HUES64 (cell line): ENCODE results near the gene SLC2A6.

Experiments
- H3K27ac ChIP-seq: 2 replicates; pipeline ENCODE4 v1.7.0; 2013; ENCODE audit warnings: low read depth, low read length, inconsistent platforms
- H3K27me3 ChIP-seq: 2 replicates; pipeline ENCODE4 v1.6.1; 2013; ENCODE audit warnings: mild to moderate bottlenecking, low read length; ENCODE audit not compliant: insufficient read depth
- H3K36me3 ChIP-seq: 2 replicates; pipeline ENCODE4 v1.6.1; 2013; ENCODE audit warnings: mild to moderate bottlenecking, low read length; ENCODE audit not compliant: insufficient read depth
- H3K4me1 ChIP-seq: 2 replicates; pipeline ENCODE4 v1.6.1; 2013; ENCODE audit warnings: mild to moderate bottlenecking, low read length, moderate library complexity; ENCODE audit not compliant: insufficient read depth
- H3K4me3 ChIP-seq: 2 replicates; pipeline ENCODE4 v1.5.1; 2013; ENCODE audit warnings: mild to moderate bottlenecking, low read length, moderate library complexity
- H3K9ac ChIP-seq: 2 replicates; pipeline ENCODE4 v1.6.1; 2013; ENCODE audit warnings: mild to moderate bottlenecking, low read depth, low read length
- H3K9me3 ChIP-seq: 2 replicates; pipeline ENCODE4 v1.6.1; 2013; ENCODE audit warnings: low read depth, low read length; ENCODE audit not compliant: insufficient read depth
- WGBS: fragments of 150-250, 120-280 bp; methylation state at CpG from one replicate; pipeline ENCODE4 v1.1.7; 2013; ENCODE audit warnings: missing lambda C conversion rate; 5-methylcytosine and 5-hydroxymethylcytosine counted together

SLC2A6 gene

DNA sequence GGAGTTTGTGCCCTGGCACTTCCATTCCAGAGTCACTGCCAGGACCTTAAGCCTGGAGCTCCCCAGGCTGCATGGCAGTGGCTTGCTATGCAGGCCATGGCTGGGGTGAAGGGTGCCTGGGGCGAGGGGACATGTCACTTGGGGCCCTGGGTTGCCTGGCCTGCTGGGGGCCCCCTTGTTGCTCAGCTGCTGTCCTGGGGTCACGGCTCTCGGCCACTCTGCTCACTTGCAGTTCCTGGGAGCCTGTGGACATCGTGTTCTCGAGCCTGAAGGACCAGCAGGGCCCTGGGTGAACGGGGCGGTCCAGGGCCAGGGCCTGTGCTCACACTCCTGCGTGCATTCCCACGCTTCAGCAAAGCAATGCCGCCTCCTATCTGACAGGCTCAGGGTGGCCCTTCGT lies 14.5 kb upstream of the SLC2A6 start:
- H3K36me3 ChIP-seq = no peaks in the 10 kb centered on the region
- no peaks in the 10 kb centered on the region for H3K9me3 ChIP-seq
- H3K4me1 ChIP-seq = no peaks in the 10 kb centered on the region
- H3K4me3 ChIP-seq = no peak overlapping the region
- H3K27me3 ChIP-seq = no peaks in the 10 kb centered on the region
- no peak overlapping the region for H3K27ac ChIP-seq
- H3K9ac ChIP-seq = no peak overlapping the region
- 89% methylated on average over 11 of the region's 11 CpGs for WGBS

DNA sequence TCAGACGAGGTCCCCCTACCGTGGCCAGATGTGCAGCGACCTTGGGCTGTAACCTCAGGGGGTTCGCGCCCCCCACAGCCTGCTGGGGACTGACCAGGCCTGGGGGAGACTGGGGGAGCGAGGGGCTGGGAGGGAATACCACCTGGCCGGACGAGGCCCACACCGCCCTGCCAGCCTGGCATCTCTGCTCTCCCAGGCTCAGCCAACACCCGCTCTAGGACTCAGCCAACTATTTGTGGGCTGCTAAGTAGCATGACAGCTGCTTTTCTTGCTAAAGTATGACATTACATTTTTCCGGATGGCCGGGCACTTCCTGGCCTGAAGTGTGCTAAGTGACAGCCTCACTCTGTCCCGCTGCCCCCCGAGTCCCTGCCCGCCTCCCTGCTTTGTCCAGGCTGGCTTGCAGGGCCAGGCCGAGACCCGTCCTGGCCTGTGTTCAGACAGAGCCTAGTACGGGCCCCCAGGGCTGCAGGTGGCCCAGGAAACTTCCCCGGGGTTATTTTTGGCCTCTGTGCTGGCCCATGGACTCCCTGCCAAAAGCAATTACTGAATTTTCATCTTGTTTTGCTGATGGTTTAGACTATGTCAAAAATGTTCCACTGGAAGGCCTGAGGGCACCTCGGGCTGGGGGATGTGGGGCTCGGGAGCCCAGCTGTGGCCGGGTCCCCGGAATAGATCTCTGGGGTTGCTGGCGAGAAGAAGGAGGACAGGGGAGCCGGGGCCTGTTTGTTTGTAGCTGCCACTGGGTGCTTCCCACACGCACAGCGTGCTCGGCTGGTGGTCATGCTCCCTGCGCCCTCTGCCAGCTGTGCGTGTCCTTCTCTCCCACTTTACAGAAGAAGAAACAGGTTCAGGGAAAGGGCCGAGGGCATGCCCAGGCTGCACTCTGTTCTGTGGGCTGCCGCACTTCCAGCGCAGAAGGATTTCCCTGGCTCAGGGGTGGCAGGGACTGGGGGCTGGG lies 13.4 kb upstream of the SLC2A6 start:
- Histone ChIP-seq H3K9ac (no peak overlapping the region), H3K9me3 (no peaks in the 10 kb centered on the region), H3K4me1 (no peaks in the 10 kb centered on the region), H3K27ac (no peak overlapping the region), H3K4me3 (no peak overlapping the region), H3K36me3 (no peaks in the 10 kb centered on the region), H3K27me3 (no peaks in the 10 kb centered on the region)
- 91% methylated on average over 33 of the region's 33 CpGs for WGBS

DNA sequence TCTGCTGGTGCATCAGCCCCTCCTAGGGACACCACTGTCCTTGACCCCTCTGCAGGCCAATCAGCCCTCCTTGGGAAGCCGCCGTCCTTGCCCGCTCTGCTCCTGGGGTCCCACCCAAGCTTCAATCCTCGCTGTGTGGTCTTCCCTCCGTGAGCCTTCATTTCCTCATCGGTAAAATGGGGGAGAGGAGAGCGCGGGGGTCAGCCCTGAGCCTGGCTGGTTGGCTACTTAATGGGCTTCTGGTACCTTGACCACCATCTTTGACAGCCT lies 12.7 kb upstream of the SLC2A6 start:
- no peak overlapping the region for H3K4me3 ChIP-seq
- H3K9me3 ChIP-seq = no peaks in the 10 kb centered on the region
- no peak overlapping the region for H3K27ac ChIP-seq
- WGBS = 95% methylated on average over 8 of the region's 8 CpGs
- no peaks in the 10 kb centered on the region for H3K27me3 ChIP-seq
- no peak overlapping the region for H3K9ac ChIP-seq
- no peaks in the 10 kb centered on the region for H3K36me3 ChIP-seq
- H3K4me1 ChIP-seq = no peaks in the 10 kb centered on the region

DNA sequence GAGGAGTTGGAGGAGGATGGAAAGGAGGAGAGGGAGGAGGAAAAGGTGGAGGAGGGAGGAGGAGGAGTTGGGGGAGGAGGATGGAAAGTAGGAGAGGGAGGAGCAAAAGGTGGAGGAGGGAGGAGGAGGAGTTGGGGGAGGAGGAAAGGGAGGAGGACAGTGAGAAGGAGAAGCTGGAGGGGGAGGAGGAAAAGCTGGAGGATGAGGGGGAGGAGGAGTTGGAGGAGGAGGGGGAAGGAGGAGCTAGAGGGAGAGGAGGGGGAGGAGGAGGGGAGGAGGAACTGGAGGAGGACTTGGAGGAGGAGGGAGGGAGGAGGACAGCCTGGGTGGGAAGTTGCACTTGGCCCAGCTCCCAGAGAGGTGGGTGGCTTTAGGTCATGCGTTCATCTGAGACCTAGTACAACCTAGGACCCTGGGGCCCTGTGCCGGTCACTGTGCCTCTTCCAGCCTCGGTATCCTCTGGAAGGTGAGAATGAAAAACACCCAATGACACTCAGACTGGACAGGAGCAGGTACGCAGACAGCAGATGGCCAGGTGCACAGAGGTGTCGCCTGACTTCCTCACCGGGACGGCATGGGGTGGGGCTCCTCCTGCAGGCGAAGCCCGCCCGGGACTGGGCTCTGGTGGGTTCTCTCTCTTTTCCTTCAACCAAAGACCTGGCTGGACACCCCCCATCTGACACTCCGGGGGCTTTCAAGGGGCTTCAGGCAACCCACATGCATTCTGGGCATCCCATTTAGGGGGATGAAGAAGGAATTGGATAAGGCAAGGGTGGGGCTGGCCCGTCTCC lies 12.2 kb upstream of the SLC2A6 start:
- WGBS = 89% methylated on average over 12 of the region's 12 CpGs
- Histone ChIP-seq H3K4me3 (no peak overlapping the region), H3K36me3 (no peaks in the 10 kb centered on the region), H3K27me3 (no peaks in the 10 kb centered on the region), H3K9me3 (no peaks in the 10 kb centered on the region), H3K9ac (no peak overlapping the region), H3K27ac (no peak overlapping the region), H3K4me1 (no peaks in the 10 kb centered on the region)

DNA sequence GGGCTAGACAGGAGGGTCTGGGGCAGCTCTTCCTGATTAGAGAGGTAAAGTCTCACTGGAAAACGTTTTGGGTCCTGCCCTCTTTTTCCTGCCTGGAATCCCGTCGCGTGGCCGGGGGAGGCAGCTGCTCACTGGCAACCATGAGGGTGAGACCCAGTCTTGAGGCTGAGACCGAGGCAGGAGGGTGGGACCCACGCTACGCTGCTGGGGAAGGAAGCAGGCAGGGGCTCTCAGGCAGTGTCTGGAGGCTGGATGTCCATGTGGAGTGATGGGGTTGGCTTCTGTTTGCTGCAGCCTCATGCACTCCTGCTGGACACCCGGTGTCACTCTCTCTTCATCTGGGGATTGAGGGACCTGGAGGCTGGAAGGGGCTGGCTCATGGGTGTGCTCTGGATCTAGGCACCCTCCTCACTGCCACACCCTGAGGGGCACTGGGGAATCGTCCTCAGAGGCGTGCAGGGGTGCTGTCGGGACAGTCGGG lies 11.3 kb upstream of the SLC2A6 start:
- H3K9me3 ChIP-seq = no peaks in the 10 kb centered on the region
- no peaks in the 10 kb centered on the region for H3K4me1 ChIP-seq

DNA sequence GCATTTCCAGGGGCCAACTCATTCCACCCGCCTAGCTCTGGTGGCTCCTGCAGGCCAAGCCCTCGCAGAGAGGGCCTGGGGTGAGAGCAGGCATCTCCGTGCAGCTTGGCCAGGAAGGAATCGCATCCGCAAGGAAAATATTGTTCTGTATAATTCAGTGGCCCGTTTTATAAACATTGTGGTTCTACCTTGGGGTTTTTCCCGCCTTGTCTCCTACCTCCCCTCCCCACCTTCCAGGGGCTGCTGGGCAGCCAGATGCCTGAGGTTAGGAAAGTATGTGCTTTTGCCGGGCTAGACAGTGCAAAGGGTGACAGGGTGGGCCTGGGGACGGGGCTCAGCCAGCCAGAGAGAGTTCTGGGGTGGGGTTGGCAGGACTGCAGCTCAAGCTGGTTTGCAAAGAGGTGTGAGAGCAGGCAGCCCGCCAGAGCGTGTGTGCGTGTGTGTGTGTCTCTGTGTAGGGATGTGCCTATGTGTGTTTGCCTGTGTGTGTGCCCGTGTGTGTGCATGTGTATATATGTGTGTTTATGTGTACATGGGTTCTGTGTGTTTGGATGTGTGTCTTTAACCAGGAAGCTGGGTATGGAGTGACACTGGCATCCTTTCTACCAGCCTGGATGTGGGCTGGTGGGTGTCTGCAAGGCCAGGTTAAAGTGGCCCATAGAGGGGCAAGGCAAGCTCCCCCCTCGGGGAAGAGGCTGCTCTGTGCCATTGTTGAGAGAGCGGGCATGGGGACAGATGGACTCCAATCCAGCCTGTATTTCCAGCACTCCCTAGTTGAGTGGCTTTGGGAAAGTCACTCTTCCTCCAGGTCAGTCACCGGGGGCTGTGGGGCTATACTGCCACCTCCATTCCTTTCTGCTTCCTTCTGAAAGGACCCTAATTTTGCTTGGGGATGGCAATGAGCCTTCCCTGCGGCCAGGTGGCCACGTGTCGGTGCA lies 10.6 kb upstream of the SLC2A6 start:
- WGBS = 91% methylated on average over 17 of the region's 19 CpGs

More for the DNA sequence above, 11.3 kb upstream of the SLC2A6 start:
- WGBS = 78% methylated on average over 13 of the region's 13 CpGs
- Histone ChIP-seq H3K27ac (no peak overlapping the region), H3K9ac (no peak overlapping the region), H3K36me3 (no peaks in the 10 kb centered on the region), H3K4me3 (no peak overlapping the region), H3K27me3 (no peaks in the 10 kb centered on the region)

DNA sequence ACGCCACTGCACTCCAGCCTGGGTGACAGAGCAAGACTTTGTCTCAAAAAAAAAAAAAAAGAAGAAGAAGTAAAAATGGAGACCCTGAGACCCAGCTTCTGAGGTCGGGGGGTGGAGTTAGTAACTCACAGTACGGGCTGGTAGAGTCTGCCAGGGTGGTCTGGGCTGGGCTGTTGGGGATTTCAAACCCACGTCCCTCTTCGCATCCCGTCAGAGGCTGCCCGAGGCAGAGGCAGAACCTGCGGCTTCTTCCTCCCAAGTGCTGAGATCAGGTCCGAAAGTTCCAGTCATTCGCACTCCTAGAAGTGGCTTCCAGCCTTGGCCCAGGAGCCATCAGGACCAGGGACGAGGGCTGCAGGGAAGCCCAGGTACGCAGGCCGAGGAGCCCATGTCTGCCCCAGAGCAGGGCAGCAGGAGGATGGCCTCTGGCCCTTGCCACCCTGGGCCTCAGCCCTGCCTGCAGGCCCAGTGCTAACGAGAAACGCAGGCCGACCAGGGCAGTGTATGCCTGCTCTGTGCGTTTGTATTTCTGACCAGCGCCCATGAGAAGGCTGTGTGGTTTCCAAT lies 9.9 kb upstream of the SLC2A6 start:
- Histone ChIP-seq H3K9me3 (no peaks in the 10 kb centered on the region), H3K27ac (no peak overlapping the region), H3K4me3 (no peak overlapping the region), H3K4me1 (no peaks in the 10 kb centered on the region), H3K27me3 (no peaks in the 10 kb centered on the region), H3K9ac (no peak overlapping the region), H3K36me3 (no peaks in the 10 kb centered on the region)
- WGBS = 91% methylated on average over 18 of the region's 18 CpGs

More for the DNA sequence above, 10.6 kb upstream of the SLC2A6 start:
- Histone ChIP-seq H3K9me3 (no peaks in the 10 kb centered on the region), H3K36me3 (no peaks in the 10 kb centered on the region), H3K27me3 (no peaks in the 10 kb centered on the region), H3K4me1 (no peaks in the 10 kb centered on the region), H3K4me3 (no peak overlapping the region), H3K27ac (no peak overlapping the region), H3K9ac (no peak overlapping the region)

DNA sequence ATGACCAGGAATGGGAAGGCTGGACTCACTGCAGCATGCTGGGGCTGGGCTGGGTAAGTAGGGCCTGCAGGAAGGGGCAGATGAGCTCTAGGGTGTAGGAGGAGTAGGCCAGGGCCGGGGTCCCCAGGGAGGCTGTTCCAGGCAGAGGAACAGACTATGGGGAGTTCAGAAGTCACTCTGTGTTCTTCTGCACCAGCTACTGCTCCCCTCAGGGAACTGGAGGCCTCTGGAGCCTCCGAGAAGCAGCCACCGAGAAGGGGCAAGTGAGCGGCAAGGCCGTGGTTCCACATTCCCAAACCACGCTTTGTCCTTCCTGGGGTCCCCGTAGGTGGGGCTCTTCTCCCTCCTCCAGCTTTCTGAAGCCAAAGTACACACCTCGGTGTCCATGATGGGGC lies 8.4 kb upstream of the SLC2A6 start:
- 0 out of 2 replicates have a peak, but pooled peaks cover 3% of the 10 kb centered on the region for H3K27me3 ChIP-seq
- no peak overlapping the region for H3K27ac ChIP-seq
- H3K4me1 ChIP-seq = no peaks in the 10 kb centered on the region

DNA sequence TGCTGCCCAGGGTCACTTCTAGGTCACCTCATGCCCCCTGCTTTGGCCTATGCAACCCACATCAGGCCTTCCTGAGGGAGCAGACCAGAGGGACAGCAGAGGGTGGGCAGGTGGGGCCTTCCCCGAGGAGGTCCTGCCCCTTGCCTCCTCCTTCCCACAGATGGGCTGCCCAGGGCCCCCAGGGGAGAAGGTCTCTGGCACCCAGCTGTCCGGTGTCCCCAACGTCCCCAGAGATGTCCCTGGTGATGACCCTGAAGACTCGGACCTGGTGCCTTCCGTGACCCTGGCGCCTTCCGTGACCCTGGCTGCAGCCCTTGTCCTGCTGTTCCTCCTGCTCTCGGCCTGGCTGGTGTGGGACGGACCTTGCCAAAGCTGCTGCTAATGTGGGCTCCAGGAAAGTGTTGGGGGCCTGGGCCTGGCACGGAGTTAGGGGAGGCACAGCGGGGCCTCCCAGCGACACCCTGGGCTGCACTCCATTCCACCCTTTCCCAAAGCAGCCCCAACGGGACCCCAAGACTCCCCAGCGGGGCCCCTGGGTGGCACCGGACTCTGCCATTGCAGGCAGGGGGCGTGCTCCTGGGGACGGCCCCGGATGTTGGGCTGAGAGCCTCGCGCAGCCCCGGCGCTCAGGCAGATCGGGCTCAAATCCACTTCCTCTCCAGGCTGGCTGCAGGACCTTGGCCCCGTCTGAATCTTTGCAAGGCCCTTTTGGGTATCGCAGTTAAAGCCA lies 6.8 kb upstream of the SLC2A6 start:
- Histone ChIP-seq H3K27me3 (0 out of 2 replicates have a peak, but pooled peaks cover 3% of the 10 kb centered on the region), H3K4me1 (no peaks in the 10 kb centered on the region), H3K4me3 (no peak overlapping the region), H3K9ac (no peak overlapping the region), H3K36me3 (no peaks in the 10 kb centered on the region), H3K27ac (no peak overlapping the region), H3K9me3 (no peaks in the 10 kb centered on the region)
- WGBS = 81% methylated on average over 25 of the region's 25 CpGs

More for the DNA sequence above, 8.4 kb upstream of the SLC2A6 start:
- H3K4me3 ChIP-seq = no peak overlapping the region
- no peaks in the 10 kb centered on the region for H3K36me3 ChIP-seq
- no peak overlapping the region for H3K9ac ChIP-seq
- no peaks in the 10 kb centered on the region for H3K9me3 ChIP-seq
- 93% methylated on average over 8 of the region's 8 CpGs for WGBS
